Panc1 (cell line): ENCODE data around the gene COL28A1. TPM values are rescaled to one million over a fixed set of nuclear protein-coding genes. Genes with fewer than 3 reads are reported as not detected.

Source experiments
- ATAC-seq: fragments of 200-7000 bp; cut with Tn5 transposase; 2 replicates; pipeline ENCODE4 v1.9.1; 2020; ENCODE audit warnings: mild to moderate bottlenecking, moderate library complexity
- BruUV-seq: library from RNA; stranded (reverse); fragments of 400-500 nt; replicated peaks from 2 replicates; lab custom pipeline; 2021; lab: Mats Ljungman, UMichigan
- CTCF ChIA-PET: fragments of 300-600 bp; sonication (Branson Sonifier 250); formaldehyde crosslinking; loops from one replicate; lab custom pipeline; 2022; ENCODE audit warnings: antibody characterized with exemption; lab: Charles Lee
- POLR2A ChIA-PET: fragments of 300-600 bp; sonication (Branson Sonifier 250); formaldehyde crosslinking; loops from one replicate; lab custom pipeline; 2022; ENCODE audit warnings: antibody characterized with exemption; lab: Charles Lee
- DNase-seq: peaks from one replicate; pipeline ENCODE4 v3.0.0-alpha.2; 2010; ENCODE audit warnings: low read depth, low spot score
- H3K27ac ChIP-seq: 2 replicates; pipeline ENCODE4 v1.5.1; 2011; ENCODE audit warnings: mild to moderate bottlenecking, low read length, inconsistent platforms
- H3K27me3 ChIP-seq: fragments of 200-500 bp; sonication (Bioruptor generic); 2 replicates; pipeline ENCODE4 v1.6.0; 2014; ENCODE audit warnings: low read length, inconsistent platforms; ENCODE audit not compliant: control insufficient read depth, insufficient read depth
- H3K36me3 ChIP-seq: fragments of 200-500 bp; sonication (Bioruptor generic); 2 replicates; pipeline ENCODE4 v1.5.1; 2014; ENCODE audit warnings: inconsistent platforms, mild to moderate bottlenecking, low read length, moderate library complexity; ENCODE audit not compliant: control insufficient read depth, insufficient read depth
- H3K4me1 ChIP-seq: 2 replicates; pipeline ENCODE4 v1.5.1; 2011; ENCODE audit warnings: inconsistent platforms, mild to moderate bottlenecking, low read length, moderate library complexity; ENCODE audit not compliant: control insufficient read depth, insufficient read depth
- H3K4me3 ChIP-seq, 2 experiments: 2 replicates each; pipeline ENCODE4 v1.5.1; 2011 to 2012; ENCODE audit warnings: low read depth in 2 of 2, low read length in 2 of 2, mild to moderate bottlenecking in 2 of 2, inconsistent platforms in 1 of 2, moderate library complexity in 1 of 2
- H3K9me3 ChIP-seq: fragments of 200-500 bp; sonication (Bioruptor generic); 2 replicates; pipeline ENCODE4 v1.5.1; 2014; ENCODE audit warnings: low read depth, mild to moderate bottlenecking, inconsistent platforms, low read length, moderate library complexity; ENCODE audit not compliant: control insufficient read depth, insufficient read depth
- CTCF ChIP-seq: fragments of 450-650 bp; IDR thresholded peaks from 2 replicates; pipeline ENCODE4 v1.5.1; 2017; ENCODE audit warnings: mild to moderate bottlenecking
- POLR2AphosphoS5 ChIP-seq: IDR thresholded peaks from 2 replicates; pipeline ENCODE4 v1.6.1; 2012; ENCODE audit warnings: mild to moderate bottlenecking, low read depth, low read length, moderate library complexity
- REST ChIP-seq, 2 experiments: IDR thresholded peaks; 2 replicates each; pipeline ENCODE4 v1.6.1; 2011 to 2012; ENCODE audit warnings: low read depth in 2 of 2, control low read depth in 1 of 2, low read length in 1 of 2, mild to moderate bottlenecking in 1 of 2, moderate library complexity in 1 of 2; ENCODE audit not compliant: insufficient read depth in 1 of 2
- SIN3A ChIP-seq: IDR thresholded peaks from 2 replicates; pipeline ENCODE4 v1.6.1; 2012; ENCODE audit warnings: low read depth, mild to moderate bottlenecking, low read length, moderate library complexity, borderline replicate concordance; ENCODE audit not compliant: insufficient read depth
- TCF7L2 ChIP-seq: IDR thresholded peaks from 2 replicates; pipeline ENCODE4 v1.6.1; 2011; ENCODE audit warnings: mild to moderate bottlenecking, low read depth, low read length, inconsistent platforms
- in situ Hi-C: cut with HindIII; loops from 2 replicates; pipeline ENCODE4 v1.10.0; 2016; ENCODE audit warnings: low sequenced_read_pairs, low pct_unique_long_range_greater_than_20kb
- intact Hi-C: fragments of 100-400 bp; cut with micrococcal nuclease; formaldehyde crosslinking; loops from one replicate; pipeline ENCODE4 v1.10.0; 2022; ENCODE audit not compliant: unreplicated experiment
- total RNA-seq: library from RNA; stranded (reverse); gene quantifications from one replicate; pipeline ENCODE4 v1.2.1, GENCODE V29; 2021; ENCODE audit not compliant: unreplicated experiment

Gene COL28A1
- total RNA-seq, 1 experiment from 2014 or later: not detected

GRCh38 chr7:7421826-7422225 is 113.8 kb downstream of the COL28A1 start:
- POLR2A ChIA-PET: interaction anchor here (0.7 kb wide), 1 partner anchor 814 kb away, joined by 4 read pairs; no protein-coding TSS in a partner anchor
- Histone ChIP-seq H3K9me3 (no peaks in the 10 kb centered on the region), H3K4me3 (no peak overlapping the region), H3K36me3 (no peaks in the 10 kb centered on the region), H3K27me3 (peaks cover 4% of the 10 kb centered on the region), H3K4me1 (no peaks in the 10 kb centered on the region), H3K27ac (no peak overlapping the region)
- TF ChIP-seq CTCF (no peak), POLR2AphosphoS5 (no peak), TCF7L2 (no peak), REST (IDR thresholded peaks at IDR 0.05; ENCODE audit: insufficient read depth in 1 of 2, low read depth in 2 of 2, low read length in 1 of 2) (no peak), SIN3A (no peak)
- CTCF ChIA-PET: no interaction called here
- intact Hi-C loops: loop anchor here (5.0 to 10.0 kb wide), 3 partner anchors 320 to 873 kb away; no protein-coding TSS in a partner anchor
- DNase-seq: no peak
- no peak for ATAC-seq
- BruUV-seq: no TSS peak
- in situ Hi-C loops: no loop called here

GRCh38 chr7:7418997-7419396 is 116.7 kb downstream of the COL28A1 start:
- Histone ChIP-seq H3K27ac (no peak overlapping the region), H3K4me1 (no peaks in the 10 kb centered on the region), H3K9me3 (no peaks in the 10 kb centered on the region), H3K36me3 (no peaks in the 10 kb centered on the region), H3K4me3 (no peak overlapping the region), H3K27me3 (peaks cover 2% of the 10 kb centered on the region)
- in situ Hi-C loops: no loop called here
- intact Hi-C loops: loop anchor here (10.0 kb wide), 1 partner anchor 234 kb away; the partner anchor contains the start of gene C1GALT1
- ATAC-seq: no peak
- TF ChIP-seq REST (IDR thresholded peaks at IDR 0.05; ENCODE audit: insufficient read depth in 1 of 2, low read depth in 2 of 2, low read length in 1 of 2) (no peak), TCF7L2 (no peak), SIN3A (no peak), CTCF (no peak), POLR2AphosphoS5 (no peak)
- POLR2A ChIA-PET: no interaction called here
- CTCF ChIA-PET: no interaction called here
- no TSS peak for BruUV-seq
- DNase-seq: no peak
